Measurements from ENCODE around the gene PGAP6. TPM values are rescaled to one million over a fixed set of nuclear protein-coding genes. Genes with fewer than 3 reads are reported as not detected.
"Not testable (repeated sequence)": the region's sequence is repeated elsewhere in the genome, so short reads cannot be mapped to it uniquely, and the experiment has no call there.

PGAP6 gene
- total and polyA plus RNA-seq, 2 experiments from 2014 or later, result 133 to 205 TPM

DNA sequence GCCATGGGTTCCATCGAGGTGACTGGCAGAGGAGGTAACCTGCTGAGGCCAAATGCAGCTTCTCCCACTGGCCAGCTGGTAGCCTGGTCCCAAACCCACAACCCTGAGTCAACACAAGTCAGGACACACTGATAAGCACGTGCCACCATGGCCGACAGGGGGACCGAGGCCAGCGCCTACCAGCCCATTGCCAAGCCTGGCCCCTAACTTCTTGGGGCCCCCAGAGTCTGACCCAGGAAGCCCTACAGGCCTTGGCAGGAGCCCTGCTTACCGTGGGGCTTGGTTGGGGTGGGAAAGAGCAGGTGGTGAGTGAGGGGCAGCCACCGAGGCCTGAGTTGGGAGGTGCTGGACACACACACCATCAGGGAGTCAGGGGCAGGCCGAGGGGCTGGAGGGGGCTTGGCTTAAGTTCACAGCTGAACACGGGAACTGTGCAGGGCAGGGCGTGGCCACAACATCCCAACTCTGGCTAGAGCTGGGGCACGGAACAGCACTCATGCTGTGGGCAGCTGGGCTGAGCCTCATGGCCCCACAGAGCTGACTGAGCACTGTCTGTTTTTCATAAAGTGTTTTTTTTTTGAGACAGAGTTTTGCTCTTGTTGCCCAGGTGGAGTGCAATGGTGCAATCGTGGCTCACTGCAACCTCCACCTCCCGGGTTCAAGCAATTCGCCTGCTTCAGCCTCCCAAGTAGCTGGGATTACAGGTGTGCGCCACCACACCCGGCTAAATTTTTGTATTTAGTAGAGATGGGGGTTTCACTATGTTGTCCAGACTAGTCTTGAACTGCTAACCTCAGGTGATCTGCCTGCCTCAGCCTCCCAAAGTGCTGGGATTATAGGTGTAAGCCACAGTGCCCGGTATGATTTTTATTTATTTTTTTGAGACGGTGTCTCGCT, 16.9 kb downstream of the PGAP6 start:
- Histone ChIP-seq H3K4me3 (no peak overlapping the region), H3K27ac (no peak overlapping the region), H2AFZ (no peak overlapping the region), H3K36me3 (replicated peaks; ENCODE audit: insufficient read depth, low read depth) (no peaks in the 10 kb centered on the region), H3K4me1 (ENCODE audit: insufficient read depth) (no peaks in the 10 kb centered on the region), H4K20me1 (ENCODE audit: insufficient read depth, poor library complexity, severe bottlenecking) (no peaks in the 10 kb centered on the region), H3K9me2 (replicated peaks; ENCODE audit: insufficient read depth) (no peaks in the 10 kb centered on the region), H3K79me2 (peaks cover 3% of the 10 kb centered on the region), H3K27me3 (no peaks in the 10 kb centered on the region), H3K4me2 (no peak overlapping the region), H3K9me3 (ENCODE audit: low read depth) (no peaks in the 10 kb centered on the region)
- DNase-seq (ENCODE audit: low spot score), result no peak
- WGBS (ENCODE audit: low lambda C conversion rate, missing lambda C conversion rate), result 75% methylated on average over 19 of the region's 19 CpGs
- TF ChIP-seq EZH2phosphoT487 (IDR thresholded peaks at IDR 0.05; ENCODE audit: low read depth, severe bottlenecking, unreplicated experiment), result no peak
- TF ChIP-seq EZH2 (IDR thresholded peaks at IDR 0.05; ENCODE audit: borderline replicate concordance), result no peak
- TF ChIP-seq, protein P1, sequence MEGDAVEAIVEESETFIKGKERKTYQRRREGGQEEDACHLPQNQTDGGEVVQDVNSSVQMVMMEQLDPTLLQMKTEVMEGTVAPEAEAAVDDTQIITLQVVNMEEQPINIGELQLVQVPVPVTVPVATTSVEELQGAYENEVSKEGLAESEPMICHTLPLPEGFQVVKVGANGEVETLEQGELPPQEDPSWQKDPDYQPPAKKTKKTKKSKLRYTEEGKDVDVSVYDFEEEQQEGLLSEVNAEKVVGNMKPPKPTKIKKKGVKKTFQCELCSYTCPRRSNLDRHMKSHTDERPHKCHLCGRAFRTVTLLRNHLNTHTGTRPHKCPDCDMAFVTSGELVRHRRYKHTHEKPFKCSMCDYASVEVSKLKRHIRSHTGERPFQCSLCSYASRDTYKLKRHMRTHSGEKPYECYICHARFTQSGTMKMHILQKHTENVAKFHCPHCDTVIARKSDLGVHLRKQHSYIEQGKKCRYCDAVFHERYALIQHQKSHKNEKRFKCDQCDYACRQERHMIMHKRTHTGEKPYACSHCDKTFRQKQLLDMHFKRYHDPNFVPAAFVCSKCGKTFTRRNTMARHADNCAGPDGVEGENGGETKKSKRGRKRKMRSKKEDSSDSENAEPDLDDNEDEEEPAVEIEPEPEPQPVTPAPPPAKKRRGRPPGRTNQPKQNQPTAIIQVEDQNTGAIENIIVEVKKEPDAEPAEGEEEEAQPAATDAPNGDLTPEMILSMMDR (IDR thresholded peaks at IDR 0.05; ENCODE audit: poor library complexity), result no peak

DNA sequence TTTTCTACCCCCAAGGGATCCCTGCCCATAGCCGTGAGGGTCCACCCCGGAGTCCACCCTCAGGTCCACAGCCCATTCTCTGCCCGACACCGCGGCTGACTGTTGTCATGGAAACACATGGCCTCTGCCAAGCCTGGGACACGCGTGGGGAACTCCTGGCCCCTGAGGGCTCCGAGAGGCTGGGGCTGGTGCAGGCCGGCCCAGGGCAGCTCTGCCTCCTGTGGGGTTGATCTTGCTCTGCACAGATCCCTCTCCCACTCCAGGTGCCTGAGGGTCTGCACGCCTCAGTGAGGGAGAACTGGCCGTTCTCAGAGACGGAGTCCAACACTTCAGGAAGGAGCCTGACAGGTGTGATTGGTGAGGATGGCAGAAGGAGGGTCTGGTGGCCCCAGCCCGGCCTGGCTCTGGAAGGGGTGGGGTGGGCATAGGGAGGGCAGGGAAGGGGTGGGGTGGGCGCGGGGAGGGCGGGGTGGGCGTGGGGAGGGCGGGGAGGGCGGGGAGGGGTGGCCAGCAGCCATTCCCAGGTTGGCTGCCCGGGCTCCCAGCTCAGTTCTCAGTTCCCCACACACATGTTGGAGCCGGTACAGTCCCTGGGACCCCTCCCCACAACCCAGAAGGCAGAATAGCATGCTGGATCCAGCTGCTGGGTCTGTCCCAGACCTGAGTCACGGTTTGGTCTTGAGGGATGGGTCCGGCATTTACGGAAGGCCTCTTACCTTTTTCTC, 17.9 kb downstream of the PGAP6 start:
- no peaks in the 10 kb centered on the region for H3K27me3 ChIP-seq
- H3K79me2 ChIP-seq, result no peaks in the 10 kb centered on the region
- no peaks in the 10 kb centered on the region for H3K9me2 ChIP-seq (replicated peaks; ENCODE audit: insufficient read depth)
- 61% methylated on average over 16 of the region's 24 CpGs for WGBS (ENCODE audit: low lambda C conversion rate, missing lambda C conversion rate)
- no peak overlapping the region for H3K4me3 ChIP-seq
- TF ChIP-seq EZH2 (IDR thresholded peaks at IDR 0.05; ENCODE audit: borderline replicate concordance), result no peak
- TF ChIP-seq, protein P1 (IDR thresholded peaks at IDR 0.05; ENCODE audit: poor library complexity), result no peak
- no peak for TF ChIP-seq EZH2phosphoT487 (IDR thresholded peaks at IDR 0.05; ENCODE audit: low read depth, severe bottlenecking, unreplicated experiment)
- DNase-seq (ENCODE audit: low spot score), result no peak
- H3K36me3 ChIP-seq (replicated peaks; ENCODE audit: insufficient read depth, low read depth), result no peaks in the 10 kb centered on the region
- no peaks in the 10 kb centered on the region for H4K20me1 ChIP-seq (ENCODE audit: insufficient read depth, poor library complexity, severe bottlenecking)
- no peak overlapping the region for H2AFZ ChIP-seq
- no peak overlapping the region for H3K27ac ChIP-seq
- no peaks in the 10 kb centered on the region for H3K4me1 ChIP-seq (ENCODE audit: insufficient read depth)
- no peaks in the 10 kb centered on the region for H3K9me3 ChIP-seq (ENCODE audit: low read depth)
- no peak overlapping the region for H3K4me2 ChIP-seq

DNA sequence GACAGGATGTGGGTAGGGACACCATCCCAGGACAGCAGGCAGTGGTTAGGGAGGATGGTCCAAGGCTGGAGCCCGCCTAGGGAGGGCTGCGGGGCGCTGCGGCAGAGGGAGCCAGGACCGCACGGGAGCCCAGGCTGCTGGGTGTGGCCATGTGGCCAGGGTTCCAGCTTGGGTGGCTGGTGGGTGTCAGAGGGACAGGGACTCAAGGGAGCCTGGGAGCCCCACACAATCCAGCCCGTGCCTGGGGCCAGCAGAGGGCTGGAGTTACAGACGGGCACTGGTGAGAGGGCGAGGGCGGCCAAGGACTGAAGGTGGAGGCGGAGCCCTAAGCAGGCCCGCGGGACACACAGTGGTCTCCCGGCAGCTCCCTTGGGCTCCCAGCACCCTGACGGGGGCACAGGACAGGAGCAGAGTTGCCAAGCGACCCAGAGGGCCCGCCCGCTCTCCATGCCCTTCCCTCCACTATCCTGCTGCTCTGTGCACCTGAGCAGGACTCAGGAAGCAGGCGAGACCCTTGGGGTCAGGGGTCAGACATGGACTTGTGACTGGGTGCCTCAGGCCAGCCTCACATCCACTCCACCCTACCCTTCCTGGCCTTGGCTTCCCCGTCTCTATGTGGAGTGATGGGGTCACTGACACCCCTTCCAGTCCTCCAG, 18.5 kb downstream of the PGAP6 start:
- WGBS (ENCODE audit: low lambda C conversion rate, missing lambda C conversion rate), result 79% methylated on average over 20 of the region's 20 CpGs
- Histone ChIP-seq H4K20me1 (ENCODE audit: insufficient read depth, poor library complexity, severe bottlenecking) (no peaks in the 10 kb centered on the region), H3K27me3 (no peaks in the 10 kb centered on the region), H3K9me3 (ENCODE audit: low read depth) (no peaks in the 10 kb centered on the region), H3K4me2 (no peak overlapping the region), H3K9me2 (replicated peaks; ENCODE audit: insufficient read depth) (no peaks in the 10 kb centered on the region), H3K79me2 (no peaks in the 10 kb centered on the region), H2AFZ (no peak overlapping the region), H3K36me3 (replicated peaks; ENCODE audit: insufficient read depth, low read depth) (no peaks in the 10 kb centered on the region), H3K4me1 (ENCODE audit: insufficient read depth) (no peaks in the 10 kb centered on the region), H3K4me3 (no peak overlapping the region), H3K27ac (no peak overlapping the region)
- DNase-seq (ENCODE audit: low spot score), result no peak
- TF ChIP-seq, protein P1 (IDR thresholded peaks at IDR 0.05; ENCODE audit: poor library complexity), result no peak

DNA sequence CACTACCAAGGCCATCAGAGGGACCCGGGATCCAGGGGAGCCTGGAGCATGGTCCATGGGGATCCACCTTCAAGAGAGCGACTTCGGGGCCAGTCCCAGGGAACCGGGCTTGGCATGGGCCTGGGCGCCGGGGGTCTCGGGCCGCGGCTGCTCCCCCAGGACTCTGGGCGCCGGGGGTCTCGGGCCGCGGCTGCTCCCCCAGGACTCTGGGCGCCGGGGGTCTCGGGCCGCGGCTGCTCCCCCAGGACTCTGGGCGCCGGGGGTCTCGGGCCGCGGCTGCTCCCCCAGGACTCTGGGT, 19.1 kb downstream of the PGAP6 start:
- not testable (repeated sequence) for H3K9me3 ChIP-seq (ENCODE audit: low read depth); H3K79me2 ChIP-seq; H3K27me3 ChIP-seq; H3K27ac ChIP-seq; H4K20me1 ChIP-seq (ENCODE audit: insufficient read depth, poor library complexity, severe bottlenecking); H3K4me3 ChIP-seq; H3K4me1 ChIP-seq (ENCODE audit: insufficient read depth); H3K4me2 ChIP-seq; DNase-seq (ENCODE audit: low spot score); H3K9me2 ChIP-seq (replicated peaks; ENCODE audit: insufficient read depth); H2AFZ ChIP-seq; H3K36me3 ChIP-seq (replicated peaks; ENCODE audit: insufficient read depth, low read depth)
- WGBS (ENCODE audit: low lambda C conversion rate, missing lambda C conversion rate), result 95% methylated on average over 17 of the region's 24 CpGs

Data from hepatocyte (in vitro differentiated cells).